Measurements from ENCODE around the gene CARF.

CARF gene

DNA sequence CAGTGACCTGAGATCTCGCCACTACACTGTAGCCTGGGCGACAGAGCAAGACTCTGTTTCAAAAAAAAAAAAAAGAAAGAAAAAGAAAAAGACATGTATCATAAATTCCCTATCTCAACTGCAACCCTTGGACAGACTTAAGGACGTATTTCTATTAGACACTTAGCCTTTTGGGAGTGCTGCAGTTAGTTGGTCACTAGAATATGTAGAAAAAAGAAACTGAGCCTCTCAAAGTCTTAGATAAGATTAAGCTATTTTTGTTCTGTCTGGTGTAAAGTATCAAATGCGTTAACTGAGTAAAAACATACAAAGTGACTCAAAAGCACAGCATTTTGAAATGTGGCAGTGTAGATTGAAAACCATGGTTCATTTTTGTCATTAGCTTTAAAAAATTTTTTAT lies 109.9 kb downstream of the CARF start:
- DNase-seq, result no peak

DNA sequence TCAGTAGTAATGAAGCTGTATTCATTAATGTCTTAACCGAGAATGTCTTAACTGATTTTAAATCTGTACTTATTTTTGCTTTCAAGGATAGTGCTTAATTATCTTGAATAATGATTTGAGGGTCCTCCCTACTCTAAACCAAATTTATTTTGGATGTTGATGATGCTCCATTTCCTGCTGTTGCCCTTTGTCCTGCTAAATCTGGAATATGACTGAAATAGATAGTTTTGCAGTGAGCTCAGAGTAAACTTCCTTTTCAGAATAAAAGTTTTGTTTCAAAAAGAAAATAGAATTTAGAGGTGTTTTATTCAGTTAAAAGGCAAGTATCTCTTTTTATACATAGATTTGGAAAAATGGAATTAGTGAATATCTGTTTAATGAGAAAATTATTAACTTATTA lies 110.7 kb downstream of the CARF start:
- DNase-seq, result no peak

- no peak for DNase-seq
These were observed 113.5 kb downstream of the CARF start for GRCh38 chr2:203025592-203025991.

GRCh38 chr2:203030545-203030944 lies 118.5 kb downstream of the CARF start:
- no peak for DNase-seq

GRCh38 chr2:203030991-203031390 lies 118.9 kb downstream of the CARF start:
- DNase-seq, result no peak

DNA sequence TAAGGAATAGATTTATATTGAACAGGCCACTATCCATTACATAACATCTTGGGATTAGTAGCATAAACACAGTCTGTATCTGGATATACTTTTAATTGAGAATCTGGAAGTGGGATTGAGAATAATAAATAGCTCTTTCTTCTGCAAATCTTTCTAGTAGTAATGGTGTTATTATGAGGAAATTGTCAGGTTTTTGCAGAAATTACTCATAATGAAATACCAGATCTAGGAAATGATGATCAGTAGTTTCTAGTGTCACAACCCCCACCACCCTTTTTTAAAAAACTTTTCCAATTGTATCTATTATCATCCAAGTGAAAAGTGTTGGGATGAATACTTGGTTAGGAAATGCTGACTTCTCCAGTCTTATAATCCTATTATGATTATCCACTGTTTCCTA lies 121.3 kb downstream of the CARF start:
- DNase-seq, result no peak

- no peak for DNase-seq
These were observed 123.9 kb downstream of the CARF start for GRCh38 chr2:203035879-203036470.

All from stimulated activated CD4-positive, alpha-beta T cell treated with anti-CD3 and anti-CD28 coated beads, Interleukin-4, amount 100 ng/mL, for 4 hours (primary cell).